ENCODE data around the gene GLO1. TPM values are rescaled to one million over a fixed set of nuclear protein-coding genes. Genes with fewer than 3 reads are reported as not detected.

GLO1 gene
- total and polyA plus RNA-seq, 2 donors (not counting 3 experiments of a cell fraction or from before 2014, with no cell fraction given): 70.3 to 120 TPM

GRCh38 chr6:38648629-38649028 lies 54.3 kb downstream of the GLO1 start:
- intact Hi-C loops (cut with micrococcal nuclease) (no loop called here), dilution Hi-C loops (cut with MboI; ENCODE audit: extremely low pct_ligation_motif_present, low sequenced_read_pairs) (no loop called here)
- no TSS peak for BruUV-seq (replicated peaks)
- Histone ChIP-seq H3K4me3 (replicated peaks in 1 of 3; ENCODE audit: insufficient read depth in 1 of 3, low read depth in 1 of 3, low read length in 3 of 3) (no peak overlapping the region), H3K4me2 (ENCODE audit: insufficient read depth, low read length) (no peak overlapping the region), H3K36me3 (ENCODE audit: control insufficient read depth in 2 of 2, extremely low read depth in 1 of 2, insufficient read depth in 2 of 2, low read length in 2 of 2) (no peaks in the 10 kb centered on the region), H3K9me1 (replicated peaks; ENCODE audit: control insufficient read depth, extremely low read depth, insufficient read depth, low read length) (peaks cover 2% of the 10 kb centered on the region), H3K27me3 (ENCODE audit: control insufficient read depth in 2 of 2, insufficient read depth in 2 of 2, low read length in 2 of 2) (no peaks in the 10 kb centered on the region), H3K9me3 (replicated peaks; ENCODE audit: control insufficient read depth, insufficient read depth, low read length) (no peaks in the 10 kb centered on the region), H2AFZ (ENCODE audit: low read depth, low read length) (no peak overlapping the region), H4K20me1 (replicated peaks; ENCODE audit: control insufficient read depth, extremely low read depth, insufficient read depth, low read length) (no peaks in the 10 kb centered on the region), H3K9ac (replicated peaks; ENCODE audit: extremely low read depth, insufficient read depth, low read length) (no peak overlapping the region), H3K27ac (ENCODE audit: insufficient read depth, low read depth, low read length) (no peak overlapping the region), H3K79me2 (ENCODE audit: control insufficient read depth, insufficient read depth, low read length) (no peaks in the 10 kb centered on the region), H3K4me1 (ENCODE audit: control insufficient read depth, extremely low read depth, insufficient read depth, low read length) (no peaks in the 10 kb centered on the region)
- FAIRE-seq (no peak), DNase-seq (ENCODE audit: low read depth, low spot score) (no peak)
- ChIA-PET CTCF (no interaction called here), POLR2A (no interaction called here)
- TF ChIP-seq POLR2AphosphoS5 (IDR thresholded peaks at IDR 0.05; ENCODE audit: insufficient read depth, low read depth, low read length) (no peak), EZH2 (IDR thresholded peaks at IDR 0.05; ENCODE audit: borderline replicate concordance, low read depth, low read length, severe bottlenecking) (no peak), GATA2 (IDR thresholded peaks at IDR 0.05; ENCODE audit: insufficient read depth, insufficient read length, low read depth, low read length) (no peak)
- TF ChIP-seq, protein P1, sequence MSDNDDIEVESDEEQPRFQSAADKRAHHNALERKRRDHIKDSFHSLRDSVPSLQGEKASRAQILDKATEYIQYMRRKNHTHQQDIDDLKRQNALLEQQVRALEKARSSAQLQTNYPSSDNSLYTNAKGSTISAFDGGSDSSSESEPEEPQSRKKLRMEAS (IDR thresholded peaks at IDR 0.05; ENCODE audit: insufficient read depth, insufficient read length): no peak

- dilution Hi-C loops (cut with MboI; ENCODE audit: extremely low pct_ligation_motif_present, low sequenced_read_pairs) (no loop called here), intact Hi-C loops (cut with micrococcal nuclease) (no loop called here)
- Histone ChIP-seq H3K4me2 (ENCODE audit: insufficient read depth, low read length) (no peak overlapping the region), H3K9me3 (replicated peaks; ENCODE audit: control insufficient read depth, insufficient read depth, low read length) (no peaks in the 10 kb centered on the region), H3K27ac (ENCODE audit: insufficient read depth, low read depth, low read length) (no peak overlapping the region), H3K9ac (replicated peaks; ENCODE audit: extremely low read depth, insufficient read depth, low read length) (no peak overlapping the region), H3K36me3 (ENCODE audit: control insufficient read depth in 2 of 2, extremely low read depth in 1 of 2, insufficient read depth in 2 of 2, low read length in 2 of 2) (no peaks in the 10 kb centered on the region), H3K79me2 (ENCODE audit: control insufficient read depth, insufficient read depth, low read length) (no peaks in the 10 kb centered on the region), H3K4me1 (ENCODE audit: control insufficient read depth, extremely low read depth, insufficient read depth, low read length) (no peaks in the 10 kb centered on the region), H4K20me1 (replicated peaks; ENCODE audit: control insufficient read depth, extremely low read depth, insufficient read depth, low read length) (no peaks in the 10 kb centered on the region), H3K9me1 (replicated peaks; ENCODE audit: control insufficient read depth, extremely low read depth, insufficient read depth, low read length) (peaks cover 2% of the 10 kb centered on the region), H3K27me3 (ENCODE audit: control insufficient read depth in 2 of 2, insufficient read depth in 2 of 2, low read length in 2 of 2) (no peaks in the 10 kb centered on the region), H3K4me3 (replicated peaks in 1 of 3; ENCODE audit: insufficient read depth in 1 of 3, low read depth in 1 of 3, low read length in 3 of 3) (no peak overlapping the region), H2AFZ (ENCODE audit: low read depth, low read length) (no peak overlapping the region)
- DNase-seq (ENCODE audit: low read depth, low spot score): no peak
- BruUV-seq (replicated peaks): no TSS peak
- POLR2A ChIA-PET: no interaction called here
- TF ChIP-seq MYC (IDR thresholded peaks at IDR 0.05; ENCODE audit: low read depth, low read length): no peak
- no peak for TF ChIP-seq JUN (IDR thresholded peaks at IDR 0.05; ENCODE audit: borderline replicate concordance, insufficient read depth, insufficient read length, low read depth)
- no peak for TF ChIP-seq EZH2 (IDR thresholded peaks at IDR 0.05; ENCODE audit: borderline replicate concordance, low read depth, low read length, severe bottlenecking)
- TF ChIP-seq, protein P1 (IDR thresholded peaks at IDR 0.05; ENCODE audit: insufficient read depth, insufficient read length): no peak
- no peak for TF ChIP-seq POLR2A (IDR thresholded peaks at IDR 0.05; ENCODE audit: low read depth, low read length)
- TF ChIP-seq FOS (IDR thresholded peaks at IDR 0.05; ENCODE audit: borderline replicate concordance, insufficient read depth, low read length): no peak
- TF ChIP-seq, protein P2, sequence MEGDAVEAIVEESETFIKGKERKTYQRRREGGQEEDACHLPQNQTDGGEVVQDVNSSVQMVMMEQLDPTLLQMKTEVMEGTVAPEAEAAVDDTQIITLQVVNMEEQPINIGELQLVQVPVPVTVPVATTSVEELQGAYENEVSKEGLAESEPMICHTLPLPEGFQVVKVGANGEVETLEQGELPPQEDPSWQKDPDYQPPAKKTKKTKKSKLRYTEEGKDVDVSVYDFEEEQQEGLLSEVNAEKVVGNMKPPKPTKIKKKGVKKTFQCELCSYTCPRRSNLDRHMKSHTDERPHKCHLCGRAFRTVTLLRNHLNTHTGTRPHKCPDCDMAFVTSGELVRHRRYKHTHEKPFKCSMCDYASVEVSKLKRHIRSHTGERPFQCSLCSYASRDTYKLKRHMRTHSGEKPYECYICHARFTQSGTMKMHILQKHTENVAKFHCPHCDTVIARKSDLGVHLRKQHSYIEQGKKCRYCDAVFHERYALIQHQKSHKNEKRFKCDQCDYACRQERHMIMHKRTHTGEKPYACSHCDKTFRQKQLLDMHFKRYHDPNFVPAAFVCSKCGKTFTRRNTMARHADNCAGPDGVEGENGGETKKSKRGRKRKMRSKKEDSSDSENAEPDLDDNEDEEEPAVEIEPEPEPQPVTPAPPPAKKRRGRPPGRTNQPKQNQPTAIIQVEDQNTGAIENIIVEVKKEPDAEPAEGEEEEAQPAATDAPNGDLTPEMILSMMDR (IDR thresholded peaks at IDR 0.05; ENCODE audit: extremely low read depth in 1 of 2, insufficient read depth in 1 of 2, low read depth in 1 of 2, low read length in 2 of 2): no peak
- no peak for TF ChIP-seq POLR2AphosphoS5 (IDR thresholded peaks at IDR 0.05; ENCODE audit: insufficient read depth, low read depth, low read length)
- no peak for TF ChIP-seq GATA2 (IDR thresholded peaks at IDR 0.05; ENCODE audit: insufficient read depth, insufficient read length, low read depth, low read length)
- no peak for FAIRE-seq
- CTCF ChIA-PET: interaction anchor here (1.0 kb wide), 1 partner anchor 12 kb away, joined by 3 read pairs; no protein-coding TSS in a partner anchor
Observed at GRCh38 chr6:38646166-38646878, 56.6 kb downstream of the GLO1 start.
